GM23338 (cell line): Measurements from ENCODE around the gene GNAI2. TPM values are rescaled to one million over a fixed set of nuclear protein-coding genes. Genes with fewer than 3 reads are reported as not detected.

Experiments
- ATAC-seq: fragments of 200-7000 bp; cut with Tn5 transposase; 3 replicates; pipeline ENCODE4 v1.9.1; 2020
- DNase-seq: peaks from one replicate; pipeline ENCODE4 v3.0.0-alpha.2; 2015; ENCODE audit warnings: low spot score
- H2AFZ ChIP-seq: fragments of 200-600 bp; sonication (generic); 2 replicates; pipeline ENCODE4 v1.8.0; 2016; ENCODE audit warnings: antibody characterized with exemption, mild to moderate bottlenecking, moderate library complexity
- H3F3A ChIP-seq: fragments of 200-600 bp; sonication (generic); replicated peaks from 2 replicates; pipeline ENCODE4 v1.8.0; 2017; ENCODE audit warnings: antibody characterized with exemption, mixed run types, low read depth
- H3K27ac ChIP-seq: fragments of 200-600 bp; sonication (generic); 2 replicates; pipeline ENCODE4 v1.6.1; 2016; ENCODE audit warnings: low read depth
- H3K27me3 ChIP-seq: fragments of 200-600 bp; sonication (generic); 2 replicates; pipeline ENCODE4 v1.8.0; 2016; ENCODE audit warnings: mild to moderate bottlenecking, mixed run types, moderate library complexity; ENCODE audit not compliant: insufficient read depth
- H3K36me3 ChIP-seq: fragments of 200-600 bp; sonication (generic); 2 replicates; pipeline ENCODE4 v1.8.0; 2016; ENCODE audit warnings: mild to moderate bottlenecking; ENCODE audit not compliant: insufficient read depth
- H3K4me1 ChIP-seq: fragments of 200-600 bp; sonication (generic); 2 replicates; pipeline ENCODE4 v1.8.0; 2016; ENCODE audit warnings: mild to moderate bottlenecking, moderate library complexity; ENCODE audit not compliant: insufficient read depth
- H3K4me2 ChIP-seq: fragments of 200-600 bp; sonication (generic); 2 replicates; pipeline ENCODE4 v1.7.1; 2017; ENCODE audit warnings: mixed run types
- H3K4me3 ChIP-seq: fragments of 200-600 bp; sonication (generic); 2 replicates; pipeline ENCODE4 v1.6.1; 2016; ENCODE audit warnings: mixed run types
- H3K79me2 ChIP-seq: fragments of 200-600 bp; sonication (generic); replicated peaks from 2 replicates; pipeline ENCODE4 v1.8.0; 2017; ENCODE audit warnings: mild to moderate bottlenecking; ENCODE audit not compliant: insufficient read depth
- H3K9me2 ChIP-seq: fragments of 200-600 bp; sonication (generic); 2 replicates; pipeline ENCODE4 v1.8.0; 2017; ENCODE audit not compliant: insufficient read depth
- H4K20me1 ChIP-seq: fragments of 200-600 bp; sonication (generic); replicated peaks from 2 replicates; pipeline ENCODE4 v1.8.0; 2017; ENCODE audit warnings: mild to moderate bottlenecking; ENCODE audit not compliant: insufficient read depth
- H3K27ac Mint-ChIP-seq: 2 replicates; pipeline ENCODE4 v1.8.0; 2020; ENCODE audit warnings: inconsistent platforms, mild to moderate bottlenecking, moderate library complexity, mixed read lengths
- H3K27me3 Mint-ChIP-seq: 3 replicates; pipeline ENCODE4 v1.8.0; 2022; ENCODE audit warnings: low read depth, mild to moderate bottlenecking, moderate library complexity, mixed read lengths, inconsistent platforms; ENCODE audit not compliant: insufficient read depth, poor library complexity
- H3K36me3 Mint-ChIP-seq: 3 replicates; pipeline ENCODE4 v1.8.0; 2021; ENCODE audit warnings: low read depth, mild to moderate bottlenecking, inconsistent platforms, moderate library complexity, mixed read lengths
- H3K4me1 Mint-ChIP-seq: 3 replicates; pipeline ENCODE4 v1.8.0; 2020; ENCODE audit warnings: mild to moderate bottlenecking, inconsistent platforms, mixed read lengths
- H3K4me3 Mint-ChIP-seq: 3 replicates; pipeline ENCODE4 v1.8.0; 2021; ENCODE audit warnings: moderate library complexity, mild to moderate bottlenecking, inconsistent platforms, mixed read lengths
- H3K9me3 Mint-ChIP-seq: 3 replicates; pipeline ENCODE4 v1.8.0; 2020; ENCODE audit warnings: moderate library complexity, mild to moderate bottlenecking, inconsistent platforms, mixed read lengths
- EZH2 ChIP-seq: fragments of 200-600 bp; sonication (generic); IDR thresholded peaks from one replicate; pipeline ENCODE4 v1.8.0; 2017; ENCODE audit warnings: antibody characterized with exemption, mild to moderate bottlenecking, low read depth; ENCODE audit not compliant: unreplicated experiment
- NANOG ChIP-seq: IDR thresholded peaks from 2 replicates; pipeline ENCODE4 v1.6.1; 2016; ENCODE audit warnings: antibody characterized with exemption, borderline replicate concordance
- POLR2AphosphoS5 ChIP-seq: IDR thresholded peaks from 2 replicates; pipeline ENCODE4 v1.6.1; 2016; ENCODE audit warnings: antibody characterized with exemption, low read depth
- ZNF114 ChIP-seq: fragments of 250-450 bp; sonication (Bioruptor Pico); IDR thresholded peaks from 2 replicates; pipeline ENCODE4 v1.5.0; 2020; ENCODE audit warnings: mild to moderate bottlenecking, moderate library complexity
- ZNF331 ChIP-seq: fragments of 250-450 bp; sonication (Bioruptor Pico); IDR thresholded peaks from 2 replicates; pipeline ENCODE4 v1.5.0; 2020; ENCODE audit warnings: low read depth, mild to moderate bottlenecking, moderate library complexity
- polyA plus RNA-seq: library from polyadenylated mRNA; unstranded; fragments of >200 nt; fragmentation: Nextera tagmentation; extraction: Ambion mirVana; gene quantifications from 2 replicates; pipeline ENCODE4 v1.2.1, GENCODE V29; 2016
- total RNA-seq: library from RNA; depleted of rRNA; stranded (reverse); fragments of >200 nt; shearing (Covaris generic); gene quantifications from 2 replicates; pipeline ENCODE4 v1.2.3, GENCODE V29; 2014
- TF ChIP-seq, protein P1 (sequence below): IDR thresholded peaks from one replicate; pipeline ENCODE4 v1.6.1; 2018; ENCODE audit warnings: antibody characterized with exemption; ENCODE audit not compliant: unreplicated experiment

GNAI2 gene
- total and polyA plus RNA-seq, 2 experiments from 2014 or later: 138 to 153 TPM

DNA sequence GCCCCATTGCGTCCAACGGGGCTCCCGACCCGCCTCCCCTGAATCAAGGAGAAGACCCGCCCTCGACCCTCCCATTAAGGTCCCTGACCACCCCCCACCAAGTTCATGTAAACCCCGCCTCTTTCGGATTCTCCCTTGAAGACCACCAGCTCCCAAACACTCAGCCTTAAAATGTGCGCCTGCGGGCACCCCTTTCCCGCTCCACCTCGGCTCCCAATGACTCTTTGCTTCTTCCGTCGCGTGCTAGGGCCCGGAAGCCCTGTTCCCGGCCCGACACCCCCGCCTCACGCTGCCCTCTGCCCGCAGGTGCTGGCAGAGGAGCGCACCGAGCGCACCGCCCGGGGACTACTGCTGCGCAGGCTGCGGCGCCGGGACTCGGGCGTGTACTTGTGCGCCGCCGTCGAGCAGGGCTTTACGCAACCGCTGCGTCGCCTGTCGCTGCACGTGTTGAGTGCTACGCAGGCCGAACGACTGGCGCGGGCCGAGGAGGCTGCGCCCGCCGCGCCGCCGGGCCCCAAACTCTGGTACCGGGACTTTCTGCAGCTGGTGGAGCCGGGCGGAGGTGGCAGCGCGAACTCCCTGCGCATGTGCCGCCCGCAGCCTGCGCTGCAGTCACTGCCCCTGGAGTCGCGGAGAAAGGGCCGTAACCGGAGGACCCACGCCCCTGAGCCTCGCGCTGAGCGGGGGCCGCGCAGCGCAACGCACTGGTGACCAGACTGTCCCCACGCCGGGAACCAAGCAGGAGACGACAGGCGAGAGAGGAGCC lies 40.2 kb downstream of the GNAI2 start (continued):
- TF ChIP-seq, protein P1, sequence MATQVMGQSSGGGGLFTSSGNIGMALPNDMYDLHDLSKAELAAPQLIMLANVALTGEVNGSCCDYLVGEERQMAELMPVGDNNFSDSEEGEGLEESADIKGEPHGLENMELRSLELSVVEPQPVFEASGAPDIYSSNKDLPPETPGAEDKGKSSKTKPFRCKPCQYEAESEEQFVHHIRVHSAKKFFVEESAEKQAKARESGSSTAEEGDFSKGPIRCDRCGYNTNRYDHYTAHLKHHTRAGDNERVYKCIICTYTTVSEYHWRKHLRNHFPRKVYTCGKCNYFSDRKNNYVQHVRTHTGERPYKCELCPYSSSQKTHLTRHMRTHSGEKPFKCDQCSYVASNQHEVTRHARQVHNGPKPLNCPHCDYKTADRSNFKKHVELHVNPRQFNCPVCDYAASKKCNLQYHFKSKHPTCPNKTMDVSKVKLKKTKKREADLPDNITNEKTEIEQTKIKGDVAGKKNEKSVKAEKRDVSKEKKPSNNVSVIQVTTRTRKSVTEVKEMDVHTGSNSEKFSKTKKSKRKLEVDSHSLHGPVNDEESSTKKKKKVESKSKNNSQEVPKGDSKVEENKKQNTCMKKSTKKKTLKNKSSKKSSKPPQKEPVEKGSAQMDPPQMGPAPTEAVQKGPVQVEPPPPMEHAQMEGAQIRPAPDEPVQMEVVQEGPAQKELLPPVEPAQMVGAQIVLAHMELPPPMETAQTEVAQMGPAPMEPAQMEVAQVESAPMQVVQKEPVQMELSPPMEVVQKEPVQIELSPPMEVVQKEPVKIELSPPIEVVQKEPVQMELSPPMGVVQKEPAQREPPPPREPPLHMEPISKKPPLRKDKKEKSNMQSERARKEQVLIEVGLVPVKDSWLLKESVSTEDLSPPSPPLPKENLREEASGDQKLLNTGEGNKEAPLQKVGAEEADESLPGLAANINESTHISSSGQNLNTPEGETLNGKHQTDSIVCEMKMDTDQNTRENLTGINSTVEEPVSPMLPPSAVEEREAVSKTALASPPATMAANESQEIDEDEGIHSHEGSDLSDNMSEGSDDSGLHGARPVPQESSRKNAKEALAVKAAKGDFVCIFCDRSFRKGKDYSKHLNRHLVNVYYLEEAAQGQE: no peak

DNA sequence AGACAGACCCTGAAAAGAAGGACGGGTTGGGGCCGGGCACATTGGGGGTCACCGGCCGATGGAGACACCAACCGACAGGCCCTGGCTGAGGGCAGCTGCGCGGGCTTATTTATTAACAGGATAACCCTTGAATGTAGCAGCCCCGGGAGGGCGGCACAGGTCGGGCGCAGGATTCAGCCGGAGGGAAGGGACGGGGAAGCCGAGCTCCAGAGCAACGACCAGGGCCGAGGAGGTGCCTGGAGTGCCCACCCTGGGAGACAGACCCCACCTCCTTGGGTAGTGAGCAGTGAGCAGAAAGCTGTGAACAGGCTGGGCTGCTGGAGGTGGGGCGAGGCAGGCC lies 40.7 kb downstream of the GNAI2 start:
- Mint-ChIP-seq H3K27ac (no peak overlapping the region), H3K36me3 (no peaks in the 10 kb centered on the region), H3K9me3 (no peaks in the 10 kb centered on the region), H3K4me3 (no peak overlapping the region), H3K4me1 (peaks cover 24% of the 10 kb centered on the region), H3K27me3 (peaks cover 50% of the 10 kb centered on the region)
- ATAC-seq (no peak), DNase-seq (no peak)
- Histone ChIP-seq H2AFZ (peak overlapping the region; percentile 63; the same call in 1 of the 2 replicates), H3K4me2 (peak overlapping the region; percentile 86), H3K79me2 (no peaks in the 10 kb centered on the region), H3K9me2 (no peaks in the 10 kb centered on the region), H3K4me3 (peak overlapping the region; percentile 63), H3K27me3 (peaks cover 57% of the 10 kb centered on the region), H3K36me3 (no peaks in the 10 kb centered on the region), H3K4me1 (peaks cover 3% of the 10 kb centered on the region; the same call in 1 of the 2 replicates), H3K27ac (no peak overlapping the region), H4K20me1 (no peaks in the 10 kb centered on the region), H3F3A (peaks cover 10% of the 10 kb centered on the region; the same call in 1 of the 2 replicates)
- TF ChIP-seq ZNF331 (CRISPR knock-in tag): no peak
- TF ChIP-seq POLR2AphosphoS5: no peak

DNA sequence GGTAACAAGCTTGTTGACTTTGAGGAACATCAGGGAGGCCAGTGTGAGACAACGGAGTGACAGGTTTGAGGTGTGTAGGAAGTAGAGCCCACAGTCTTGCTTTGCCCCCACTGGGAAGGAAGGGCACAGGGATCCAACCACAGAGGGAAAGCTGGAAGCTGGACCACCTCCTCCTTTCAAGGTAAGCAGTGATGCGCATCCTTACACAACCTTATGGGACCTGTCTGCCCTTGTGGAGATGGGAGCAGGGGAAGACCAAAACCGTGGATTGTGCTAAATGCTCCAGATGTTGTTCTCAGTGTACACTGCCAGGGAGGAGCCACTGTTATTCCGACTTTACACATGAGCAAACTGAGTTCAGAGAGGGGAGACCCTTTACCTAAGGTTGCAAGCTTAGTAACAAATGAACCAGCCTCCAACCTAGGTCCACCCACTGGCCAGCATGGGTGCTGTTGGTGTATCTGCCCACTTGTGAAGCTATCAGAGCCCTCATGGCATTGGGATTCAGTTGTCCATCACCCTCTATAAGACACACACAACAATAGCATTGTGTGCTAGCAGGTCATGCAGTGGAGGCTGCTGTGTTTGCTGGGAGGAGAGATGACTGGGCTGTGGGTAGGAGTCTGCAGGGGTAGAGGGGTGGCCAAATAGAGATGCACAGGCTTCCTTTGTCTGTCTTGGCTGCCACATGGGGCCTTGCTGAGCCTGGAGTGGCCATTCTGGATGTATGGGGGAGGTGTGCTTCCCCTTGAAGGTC lies 42.3 kb downstream of the GNAI2 start:
- no peak overlapping the region for H3K4me3 ChIP-seq
- H3K79me2 ChIP-seq: no peaks in the 10 kb centered on the region
- Mint-ChIP-seq H3K9me3 (no peaks in the 10 kb centered on the region), H3K27me3 (peaks cover 41% of the 10 kb centered on the region), H3K4me3 (no peak overlapping the region), H3K27ac (no peak overlapping the region), H3K36me3 (no peaks in the 10 kb centered on the region), H3K4me1 (peaks cover 18% of the 10 kb centered on the region)
- H3K27ac ChIP-seq: no peak overlapping the region
- H3K9me2 ChIP-seq: no peaks in the 10 kb centered on the region
- no peak overlapping the region for H3K4me2 ChIP-seq
- peaks cover 3% of the 10 kb centered on the region; the same call in 1 of the 2 replicates for H3K4me1 ChIP-seq
- peaks cover 53% of the 10 kb centered on the region for H3K27me3 ChIP-seq
- H4K20me1 ChIP-seq: no peaks in the 10 kb centered on the region
- DNase-seq: no peak
- no peak for ATAC-seq
- H2AFZ ChIP-seq: no peak overlapping the region
- H3F3A ChIP-seq: peaks cover 10% of the 10 kb centered on the region; the same call in 1 of the 2 replicates
- no peaks in the 10 kb centered on the region for H3K36me3 ChIP-seq
- no peak for TF ChIP-seq NANOG
- TF ChIP-seq ZNF114: no peak
- no peak for TF ChIP-seq EZH2
- TF ChIP-seq POLR2AphosphoS5: no peak
- TF ChIP-seq, protein P1: no peak
